DLD1 (cell line): ENCODE results near the gene ZNF787.

Experiments used
- in situ Hi-C: cut with HindIII; loops from 2 replicates; pipeline ENCODE4 v1.10.0; 2017; ENCODE audit warnings: low sequenced_read_pairs

ZNF787 gene

DNA sequence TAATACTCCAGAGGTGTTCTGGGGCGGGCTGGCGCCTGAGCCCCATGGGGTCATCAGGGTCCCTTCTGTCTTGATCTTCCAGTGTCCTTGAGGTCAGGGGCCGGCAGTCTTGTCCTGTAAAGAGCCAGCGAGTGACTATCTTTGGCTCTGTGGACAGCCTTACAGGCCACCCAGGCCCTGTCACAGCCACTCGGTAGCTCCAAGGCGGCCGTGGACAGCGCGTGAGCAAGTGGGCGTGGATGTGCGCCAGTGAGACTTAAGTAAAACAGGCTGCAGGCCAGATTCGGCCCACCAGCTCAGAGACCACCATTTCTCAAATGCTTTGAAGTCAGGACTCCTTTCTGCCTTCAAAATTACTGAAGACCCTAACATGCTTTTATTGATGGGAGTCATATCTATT is 23.7 kb upstream of the ZNF787 start:
- in situ Hi-C loops: no loop called here

DNA sequence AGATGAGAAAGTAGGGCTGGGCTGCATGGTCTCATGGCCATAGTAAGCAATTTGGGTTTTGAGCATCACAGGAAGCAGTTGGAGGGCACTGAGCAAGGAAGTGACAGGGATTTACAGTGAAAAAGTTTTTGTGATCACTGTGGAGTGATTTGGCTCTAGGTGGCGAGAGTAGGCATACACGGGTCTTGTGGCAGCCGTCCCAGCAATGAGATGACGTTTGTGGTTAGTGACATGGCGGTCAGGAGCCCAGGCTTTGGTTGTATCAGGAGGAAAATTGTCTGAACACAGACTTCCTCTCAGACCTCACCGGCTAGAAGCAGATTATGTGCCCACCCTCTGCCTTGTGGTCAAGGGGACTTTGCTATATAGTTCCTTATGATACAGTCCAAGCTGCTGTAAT is 23.3 kb upstream of the ZNF787 start:
- in situ Hi-C loops: no loop called here

DNA sequence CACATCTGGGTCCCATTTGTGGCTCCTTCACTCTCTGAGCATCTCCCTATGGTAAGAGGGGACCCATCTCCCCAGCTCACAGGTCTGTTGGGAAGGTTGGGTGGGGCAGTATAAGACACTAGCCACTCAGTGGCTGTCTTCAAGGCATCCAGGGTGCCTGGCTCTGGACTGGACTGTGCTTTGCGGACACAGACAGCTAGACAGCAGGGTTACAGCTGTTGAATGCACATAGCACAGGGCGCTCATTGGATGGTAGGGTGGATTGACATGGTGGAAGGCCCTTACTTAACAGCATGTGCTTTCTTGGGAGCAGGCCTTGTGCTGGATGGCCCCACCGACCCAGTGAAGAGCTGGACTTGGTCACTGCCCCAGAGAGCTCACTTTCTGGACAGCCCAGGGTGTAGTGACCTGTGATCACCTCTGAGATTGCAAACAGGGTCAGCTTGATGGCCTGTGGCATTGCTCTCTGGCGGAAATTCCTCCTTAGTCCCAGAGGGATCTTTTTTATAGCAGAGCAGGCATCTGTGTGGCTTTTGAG is 21.9 kb upstream of the ZNF787 start:
- in situ Hi-C loops: no loop called here

DNA sequence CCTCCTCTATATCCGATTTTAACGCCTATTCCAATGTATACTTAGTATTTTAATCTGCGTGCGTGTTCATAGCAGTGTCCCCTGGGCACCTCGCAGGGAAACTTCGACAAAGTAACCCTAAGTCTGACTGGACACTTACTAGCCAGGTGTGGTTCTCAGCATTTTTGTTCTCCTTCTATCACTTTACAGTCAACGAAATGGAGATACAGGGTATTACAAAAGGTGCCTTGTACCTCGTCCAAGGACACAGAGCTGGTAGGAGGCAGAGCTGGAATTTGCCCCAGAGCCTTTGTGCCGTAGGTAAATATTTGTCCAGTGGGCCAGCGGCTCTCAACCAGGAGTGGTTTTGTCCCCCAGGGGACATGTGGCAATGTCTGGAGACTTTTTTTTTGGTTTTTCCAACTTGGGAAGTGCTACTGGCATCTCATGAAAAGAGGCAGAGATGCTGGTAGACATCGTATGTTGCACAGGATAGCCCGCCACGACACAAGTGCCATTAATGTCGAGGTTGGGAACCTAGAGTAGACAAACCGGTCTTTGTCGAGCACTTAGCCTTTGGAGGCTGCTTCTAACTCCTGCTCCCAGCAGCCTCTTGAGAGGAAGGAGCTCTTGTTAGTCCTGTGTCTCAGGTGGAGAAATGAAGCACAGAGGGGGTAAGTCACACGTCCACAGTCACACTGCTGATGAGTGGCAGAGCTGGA is 21.1 kb upstream of the ZNF787 start:
- in situ Hi-C loops: no loop called here

DNA sequence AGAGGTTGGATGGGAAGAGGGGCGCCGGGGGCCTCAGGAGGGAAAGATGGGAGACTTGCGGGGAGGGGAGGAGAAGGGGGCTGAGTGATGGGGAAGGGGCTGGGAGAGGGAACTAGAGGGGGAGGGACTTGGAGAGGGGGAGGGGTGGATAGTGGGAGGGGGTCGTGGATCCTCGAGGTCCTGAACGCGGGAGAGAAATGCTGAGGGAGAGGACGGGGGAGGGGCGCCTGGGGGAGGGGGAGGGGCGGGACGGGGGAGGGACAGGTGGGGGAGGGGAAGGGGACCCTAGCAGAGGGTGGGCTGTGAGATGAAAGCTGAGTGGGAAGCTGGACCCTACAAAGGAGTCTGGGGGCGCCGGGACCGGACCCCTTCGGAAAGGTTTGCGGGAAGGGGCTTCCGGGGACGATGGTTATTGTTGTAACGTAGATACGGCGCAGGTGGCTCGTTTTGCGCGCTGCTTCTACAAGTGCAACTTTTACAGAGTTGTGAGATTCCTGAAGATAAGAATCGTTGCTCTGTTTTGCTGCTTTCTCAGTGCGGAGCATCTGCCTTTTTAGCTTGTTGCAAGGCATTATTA is 20.4 kb upstream of the ZNF787 start:
- in situ Hi-C loops: no loop called here

DNA sequence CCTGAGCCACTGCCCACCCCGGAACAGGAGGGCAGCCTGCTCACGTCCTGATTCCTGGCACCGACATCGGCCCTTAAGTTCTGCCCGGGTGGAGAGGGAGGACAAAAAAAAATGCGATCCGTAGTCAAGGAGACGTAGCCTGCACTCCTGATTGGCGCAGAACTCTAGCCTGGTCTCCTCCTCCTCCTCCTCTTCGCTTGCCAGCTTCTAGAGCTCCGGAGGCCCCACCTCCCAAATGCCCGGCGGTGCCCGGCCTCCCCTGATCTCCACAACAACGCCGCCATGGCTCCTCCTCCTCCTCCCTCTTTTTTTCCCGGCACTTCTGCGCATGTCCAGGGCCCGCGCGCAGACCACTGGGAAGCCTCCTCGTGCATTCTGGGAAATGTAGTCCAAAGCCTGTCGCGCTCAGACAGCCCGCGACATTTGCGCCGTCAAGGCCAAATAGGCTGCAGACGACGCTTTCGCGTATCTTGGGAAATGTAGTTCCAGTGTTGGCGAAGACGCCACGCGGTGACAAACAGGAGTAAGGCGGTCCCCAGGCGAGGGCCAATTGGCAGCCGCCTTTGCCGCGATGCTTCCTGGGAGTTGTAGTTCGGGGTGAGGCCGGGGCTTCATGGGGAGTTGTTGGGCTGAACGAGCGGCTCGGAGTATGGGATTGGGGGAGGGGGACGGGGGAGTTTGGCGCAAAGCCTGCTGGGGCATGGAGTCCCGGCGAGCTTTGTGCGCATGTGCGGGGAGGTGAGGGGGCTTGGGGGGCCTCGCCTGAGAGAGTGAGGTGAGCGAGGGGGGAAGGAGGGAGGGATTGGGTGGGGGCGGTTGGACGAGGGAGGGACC is 19.7 kb upstream of the ZNF787 start, which contains the start of gene ZNF444:
ZNF444 (plus strand) TSS at position 705 of the 834 bp plus-strand sequence. CDS start 5,625 bp downstream, outside the sequence.
- in situ Hi-C loops: no loop called here

DNA sequence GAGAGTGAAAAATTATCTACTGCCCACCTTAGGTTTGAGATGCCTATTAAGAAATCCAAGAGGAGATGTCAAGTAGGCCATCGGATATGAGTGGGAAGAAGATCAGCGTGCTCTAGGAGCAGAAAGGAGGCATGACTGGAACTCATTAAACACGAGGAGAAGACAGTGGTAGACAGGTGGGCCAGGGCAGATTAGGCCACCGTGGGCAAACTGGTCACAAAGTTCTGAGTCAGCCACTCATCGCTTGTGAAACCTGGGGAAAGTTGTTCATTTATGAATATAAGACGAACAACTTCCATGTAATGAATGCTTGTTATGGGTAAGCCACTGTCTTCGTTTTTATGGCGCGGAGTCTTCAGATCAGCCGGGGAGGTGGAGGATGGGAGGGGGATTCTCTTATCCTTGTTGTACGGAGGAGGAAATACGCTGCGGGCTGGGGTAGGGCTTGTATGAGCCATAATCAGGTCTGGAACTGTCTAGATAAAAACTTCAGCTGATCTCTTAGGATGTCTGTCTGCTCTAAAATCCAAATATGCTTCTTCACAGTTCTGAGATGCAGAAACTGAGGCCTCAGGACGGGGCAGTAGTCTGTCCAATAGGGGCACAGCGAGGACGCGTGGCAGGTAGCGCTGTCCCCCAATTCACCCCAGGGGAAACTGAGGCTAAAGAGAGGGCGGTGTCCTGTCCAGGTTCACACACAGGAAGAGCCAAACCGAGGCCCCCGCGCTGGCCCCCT is 18.9 kb upstream of the ZNF787 start:
- in situ Hi-C loops: no loop called here

DNA sequence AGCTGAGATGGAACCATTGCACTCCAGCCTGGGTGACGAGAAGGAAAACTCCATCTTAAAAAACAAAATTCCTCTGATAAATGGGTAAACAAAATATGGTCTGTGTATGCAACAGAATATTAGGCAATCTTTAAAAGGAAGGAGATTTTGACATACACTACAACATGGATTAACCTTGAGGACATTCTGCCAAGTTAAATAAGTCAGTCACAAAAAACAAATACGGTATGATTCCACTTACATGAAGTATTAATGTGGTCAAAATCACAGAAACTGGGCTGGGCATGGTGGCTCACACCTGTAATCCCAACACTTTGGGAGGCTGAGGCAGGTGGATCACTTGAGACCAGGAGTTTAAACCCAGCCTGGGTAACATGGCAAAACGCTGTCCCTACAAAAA is 17.0 kb upstream of the ZNF787 start:
- in situ Hi-C loops: no loop called here

DNA sequence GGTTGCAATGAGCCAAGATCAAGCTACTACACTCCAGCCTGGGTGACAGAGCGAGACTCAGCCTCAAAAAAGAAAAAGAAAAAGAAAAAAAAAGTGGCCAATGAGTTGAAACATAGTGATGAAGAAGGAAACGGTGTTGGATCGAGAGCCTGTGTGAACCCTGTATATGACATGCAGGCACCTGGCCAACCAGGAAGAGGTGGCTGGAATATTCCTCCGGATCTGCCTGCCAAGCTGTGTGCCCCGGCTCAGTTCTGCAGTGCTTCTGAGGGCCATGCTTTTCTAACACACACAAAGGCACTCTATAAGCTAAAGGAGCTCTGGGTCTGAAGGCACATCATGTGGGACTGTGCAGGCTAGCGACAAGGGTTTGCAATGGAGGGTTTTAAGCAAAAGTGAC is 16.3 kb upstream of the ZNF787 start:
- in situ Hi-C loops: no loop called here

DNA sequence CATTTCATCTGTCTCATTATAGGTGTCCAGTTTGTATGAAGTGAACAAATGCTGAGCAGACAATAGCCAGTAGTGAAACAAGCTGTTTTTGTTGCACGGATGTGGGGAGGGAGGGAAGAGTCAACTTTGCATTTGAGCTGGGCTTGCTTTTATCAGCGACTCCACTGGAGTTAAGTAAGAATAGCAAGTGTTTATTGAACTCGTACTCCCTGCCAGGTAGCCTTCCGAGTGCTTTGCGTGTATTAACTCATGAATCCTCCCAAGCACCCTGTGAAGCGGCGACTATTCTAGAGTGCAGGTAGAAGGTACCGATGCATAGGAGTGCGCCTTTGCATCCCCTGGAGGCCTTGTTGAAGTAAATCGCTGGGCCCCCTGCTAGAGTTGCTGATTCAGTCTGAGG is 15.3 kb upstream of the ZNF787 start:
- in situ Hi-C loops: no loop called here

DNA sequence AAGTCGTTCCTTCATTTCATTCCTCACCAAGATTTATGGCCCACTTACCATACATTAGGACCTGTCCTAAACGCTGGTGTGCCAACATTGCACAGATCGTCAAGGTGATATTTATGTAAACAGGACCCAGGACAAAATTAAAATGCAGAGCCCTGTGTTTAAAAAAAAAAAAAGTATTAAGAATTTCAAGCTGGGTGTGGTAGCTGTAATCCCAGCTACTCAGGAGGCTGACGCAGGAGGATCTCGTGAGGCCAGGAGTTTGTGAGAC is 13.5 kb upstream of the ZNF787 start:
- in situ Hi-C loops: no loop called here

DNA sequence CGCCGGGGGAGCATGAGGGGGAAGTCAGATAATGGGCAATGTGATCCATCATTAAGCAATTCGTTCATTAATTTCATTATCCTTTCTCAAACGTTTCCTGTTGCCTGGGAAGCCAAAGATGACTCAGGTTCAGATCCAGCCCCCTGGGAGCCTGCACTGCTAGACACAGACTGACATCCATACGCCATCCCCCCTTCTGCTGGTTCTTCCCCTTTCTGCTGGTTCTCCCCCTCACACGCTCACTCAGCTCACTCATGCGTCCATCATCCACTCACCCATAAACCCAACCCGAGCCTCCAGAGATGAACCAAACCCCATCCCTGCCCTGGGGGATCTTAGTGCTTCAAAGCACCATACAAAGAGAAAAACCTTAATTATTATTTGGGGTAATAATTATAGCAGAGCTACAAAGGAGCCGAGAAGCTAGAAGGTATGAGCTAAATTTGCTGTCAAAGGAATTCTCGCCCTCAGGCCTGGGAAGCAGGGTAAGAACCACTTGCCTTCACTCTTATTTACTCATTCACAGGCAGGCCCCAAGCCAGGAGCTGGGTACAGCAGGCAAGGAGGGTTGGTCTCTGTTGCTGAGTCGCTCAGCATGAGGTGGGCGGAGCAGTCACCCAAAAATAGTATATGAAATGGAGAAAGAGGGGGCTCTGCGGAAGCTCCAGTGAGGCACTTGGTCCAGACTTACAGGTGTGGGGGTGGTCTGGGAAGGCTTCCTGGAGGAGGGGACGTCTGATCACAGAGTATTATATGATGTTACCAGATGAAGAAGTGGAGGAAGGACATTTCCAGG is 13.0 kb upstream of the ZNF787 start:
- in situ Hi-C loops: no loop called here

DNA sequence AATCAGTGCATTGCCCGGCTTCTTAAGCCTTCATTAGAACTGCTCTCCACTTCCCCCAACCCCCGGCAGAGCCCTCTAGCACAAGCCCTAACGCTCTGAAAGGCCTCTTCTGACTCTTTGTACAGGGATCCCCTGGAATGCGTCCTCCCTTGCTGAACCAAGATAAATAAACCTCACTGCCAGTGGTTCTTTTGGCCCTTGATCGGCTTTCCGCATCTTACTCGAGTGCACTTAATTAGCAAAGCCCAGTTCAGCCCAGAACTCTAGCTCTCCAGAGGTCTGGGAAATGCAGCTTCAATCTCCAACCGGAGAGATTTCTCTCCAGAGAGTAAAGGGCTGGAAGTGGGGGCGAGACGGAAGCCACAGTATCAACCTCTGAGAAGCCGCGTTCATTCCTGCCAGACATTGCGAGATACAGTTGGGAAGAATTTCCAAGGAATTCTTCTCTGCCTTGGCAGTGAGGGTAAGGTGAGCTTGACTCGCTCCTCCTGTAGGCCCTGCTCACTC is 11.3 kb upstream of the ZNF787 start:
- in situ Hi-C loops: no loop called here

DNA sequence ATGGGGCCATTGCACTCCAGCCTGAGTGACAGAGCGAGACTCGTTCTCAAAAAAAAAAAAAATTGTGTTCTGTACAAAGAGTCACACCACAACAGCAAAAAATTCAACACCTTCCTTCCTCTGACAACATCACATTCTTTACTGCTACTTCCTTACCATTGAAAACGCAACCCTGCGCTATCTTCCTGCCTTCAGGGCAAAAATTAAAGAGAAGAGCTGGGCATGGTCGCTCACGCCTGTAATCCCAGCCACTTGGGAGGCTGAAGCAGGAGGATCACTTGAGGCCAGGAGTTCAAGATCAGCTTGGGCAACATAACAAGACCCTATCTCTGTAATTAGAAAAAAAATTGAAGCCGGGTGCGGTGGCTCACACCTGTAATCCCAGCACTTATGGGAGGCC is 10.6 kb upstream of the ZNF787 start:
- in situ Hi-C loops: no loop called here

DNA sequence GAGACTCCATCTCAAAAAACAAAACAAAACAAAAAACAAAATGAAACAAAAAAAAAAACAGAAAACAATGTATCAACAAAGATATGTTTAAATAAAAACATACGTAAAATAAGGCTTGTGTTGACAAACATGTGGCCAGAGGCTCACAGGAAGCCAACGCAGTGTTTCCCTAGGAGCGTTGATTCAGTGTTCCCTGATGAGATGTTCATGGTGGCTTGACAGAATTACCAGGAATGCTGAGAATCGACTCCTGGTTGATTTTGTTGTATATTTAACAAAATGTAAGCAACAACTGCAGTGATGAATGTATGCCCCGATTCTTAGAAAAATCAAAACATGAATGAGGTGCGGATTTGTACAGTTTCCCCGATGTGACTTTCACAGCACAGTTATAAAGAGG is 8.9 kb upstream of the ZNF787 start:
- in situ Hi-C loops: no loop called here

DNA sequence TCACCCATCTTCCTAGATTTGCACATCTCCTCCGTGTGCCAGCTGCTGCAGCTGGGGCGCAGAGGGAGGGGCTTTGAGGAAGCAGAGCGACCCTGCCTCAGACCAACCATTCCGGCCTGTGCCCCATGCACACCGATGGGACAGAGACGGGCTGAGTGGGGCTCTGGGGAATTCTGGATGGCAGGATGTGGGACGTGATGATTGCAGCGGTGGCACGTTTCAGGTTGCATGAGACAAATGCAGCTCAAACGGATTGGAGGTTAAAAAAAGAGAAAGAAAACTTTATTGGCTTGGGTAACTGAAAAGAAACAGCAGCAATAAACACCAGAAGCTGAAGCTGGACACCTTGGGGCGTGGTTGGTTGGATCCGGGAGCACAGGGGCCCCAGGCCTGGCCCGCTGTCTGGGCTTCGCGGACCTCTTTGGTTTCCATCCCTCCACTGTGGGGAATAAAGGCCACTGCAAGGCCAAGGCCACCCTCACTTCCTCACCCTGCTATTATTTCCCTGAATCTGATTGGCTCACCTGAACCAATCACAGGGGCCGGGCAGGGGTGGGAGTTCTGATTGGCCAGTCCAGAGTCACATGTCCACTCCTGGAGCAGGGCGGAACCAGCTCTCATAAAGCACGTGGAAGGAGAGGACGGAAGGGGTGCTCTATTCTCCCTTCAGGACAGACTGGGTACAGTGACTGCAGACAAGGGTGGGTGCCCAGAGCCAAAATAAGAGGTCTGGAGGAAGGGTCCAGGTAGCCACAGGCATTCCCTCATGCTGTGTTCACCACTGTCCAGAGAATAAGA is 6.1 kb upstream of the ZNF787 start:
- in situ Hi-C loops: no loop called here

DNA sequence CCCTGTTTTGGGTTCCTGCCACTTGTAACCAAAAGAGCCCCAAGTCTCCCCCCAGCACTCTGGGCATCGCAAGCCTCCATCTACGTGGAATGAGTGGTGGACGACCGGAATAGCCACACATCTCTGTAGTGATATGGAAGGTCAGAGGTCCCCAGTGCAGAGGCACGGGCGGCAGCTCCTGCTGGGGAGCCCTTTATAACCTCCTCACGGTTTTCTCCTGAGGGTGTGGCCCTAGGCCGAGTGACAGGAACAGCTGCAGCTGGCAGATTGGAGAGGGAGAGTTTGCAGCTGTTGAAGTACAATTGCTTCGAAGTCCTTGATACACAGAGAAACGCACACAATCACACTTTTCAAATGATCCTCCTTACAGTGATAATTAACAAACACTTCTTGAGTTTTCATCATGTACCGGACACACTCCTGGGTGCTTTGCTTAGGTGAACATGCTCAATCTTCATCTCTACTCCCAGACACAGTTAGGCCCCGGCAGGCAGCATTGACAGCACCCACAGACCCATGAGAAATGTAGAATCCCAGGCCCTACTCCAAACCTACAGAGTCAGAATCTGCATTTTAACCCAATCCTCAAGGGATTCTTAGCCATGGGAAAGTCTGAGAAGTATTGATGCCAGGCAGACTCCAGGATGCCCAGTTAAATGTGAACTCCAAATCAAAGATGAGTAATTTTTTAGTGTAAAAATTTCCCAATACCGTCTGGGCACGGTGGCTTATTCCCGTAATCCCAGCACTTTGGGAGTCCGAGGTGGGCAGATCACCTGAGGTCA is 4.9 kb upstream of the ZNF787 start:
- in situ Hi-C loops: no loop called here

DNA sequence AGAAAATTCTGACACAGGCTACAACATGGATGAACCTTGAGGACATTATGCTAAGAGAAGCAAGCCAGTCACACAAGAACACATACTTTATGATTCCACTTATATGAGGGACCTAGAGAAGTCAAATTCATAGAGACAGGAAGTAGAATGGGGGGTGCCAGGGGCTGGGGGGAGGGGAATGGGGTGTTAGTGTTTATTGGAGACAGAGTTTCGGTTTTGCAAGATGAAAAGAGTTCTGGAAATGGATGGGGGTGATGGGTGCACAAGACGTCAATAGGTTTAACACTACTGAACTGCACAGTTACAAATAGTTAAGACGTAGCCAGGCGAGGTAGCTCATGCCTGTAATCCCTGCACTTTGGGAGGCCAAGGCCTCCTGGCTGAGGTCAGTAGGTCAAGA is 3.5 kb upstream of the ZNF787 start:
- in situ Hi-C loops: no loop called here
